ENCODE measurements around the gene TEX22.

Gene TEX22

DNA sequence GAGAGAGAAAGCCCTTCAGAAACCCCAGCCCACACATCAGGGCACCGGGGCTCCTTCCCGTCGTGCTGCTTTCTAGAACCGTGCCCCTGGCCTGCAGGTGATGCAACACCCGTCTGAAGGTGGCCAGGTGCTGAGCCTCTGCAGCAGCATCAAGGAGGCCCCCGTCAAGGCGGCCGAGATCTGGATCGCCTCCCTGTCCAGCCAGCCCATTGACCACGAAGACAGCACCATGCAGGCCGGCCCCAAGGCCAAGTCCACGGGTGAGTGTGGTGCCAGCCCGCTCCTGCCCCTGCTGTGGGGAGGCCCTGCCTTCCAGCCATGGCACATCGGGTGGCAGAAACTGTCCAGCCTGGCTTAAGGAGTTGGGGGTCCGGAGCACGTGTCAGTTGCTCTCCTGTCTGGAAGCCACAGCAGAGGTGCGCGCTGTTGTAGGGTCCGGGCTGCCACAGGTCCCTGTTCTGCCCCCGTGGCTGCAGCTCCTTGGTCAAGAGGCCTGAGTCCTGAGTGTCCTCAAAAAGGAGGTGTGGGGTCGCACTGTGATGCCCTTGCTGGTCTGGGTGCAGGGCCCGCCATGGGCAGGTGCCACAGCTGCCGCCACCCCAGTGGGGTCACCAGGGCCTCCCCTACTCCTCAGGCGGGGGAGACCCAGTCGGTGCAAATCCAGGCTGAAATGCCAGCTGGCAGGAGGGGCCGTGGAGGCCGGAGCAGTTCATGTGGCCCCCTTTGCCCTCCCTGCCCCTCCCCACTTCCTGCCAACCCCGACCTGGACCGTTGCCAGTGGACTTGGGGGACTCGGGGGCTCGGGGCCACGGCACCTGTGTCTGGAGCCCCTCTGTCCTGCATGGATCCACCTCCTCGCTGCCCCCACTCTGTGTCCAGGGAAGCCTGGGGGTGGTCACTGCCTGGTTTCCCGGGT, 31.0 kb upstream of the TEX22 start:
- no peak for DNase-seq

DNA sequence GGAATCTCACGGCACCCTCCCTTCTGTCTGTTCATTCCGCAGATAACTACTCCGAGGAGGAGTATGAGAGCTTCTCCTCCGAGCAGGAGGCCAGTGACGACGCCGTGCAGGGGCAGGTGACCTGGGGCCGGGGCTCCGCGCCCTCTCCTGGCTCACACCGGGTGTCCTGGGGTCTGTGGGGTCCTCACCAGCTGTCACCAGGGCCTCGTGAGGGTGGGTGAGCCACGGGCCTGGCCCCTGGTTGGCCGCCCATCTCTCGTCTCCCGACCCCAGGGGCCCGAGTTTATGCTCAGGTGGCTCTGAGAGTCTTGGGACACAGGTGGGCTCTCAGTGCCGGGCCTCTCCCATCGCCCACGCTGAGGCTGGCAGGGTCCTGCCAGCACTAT, 30.3 kb upstream of the TEX22 start:
- DNase-seq = no peak

DNA sequence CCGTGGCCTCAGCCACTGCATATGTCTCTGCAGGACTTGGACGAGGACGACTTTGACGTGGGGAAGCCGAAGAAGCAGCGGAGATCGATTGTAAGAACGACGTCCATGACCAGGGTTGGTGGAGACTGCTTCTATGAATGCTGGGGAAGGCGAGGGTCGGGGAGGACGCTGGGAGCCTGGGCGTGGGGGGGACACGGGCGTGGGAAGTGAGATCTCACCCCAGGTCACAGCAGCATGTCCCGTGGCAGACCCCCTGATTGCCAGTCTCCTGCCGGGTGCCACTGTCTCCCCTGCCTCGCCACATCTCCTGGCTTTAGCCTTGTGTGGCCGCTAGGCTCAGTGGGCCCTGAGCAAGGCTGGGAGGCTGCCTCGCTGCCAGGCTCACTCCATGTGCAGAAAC, 29.9 kb upstream of the TEX22 start:
- DNase-seq = no peak

DNA sequence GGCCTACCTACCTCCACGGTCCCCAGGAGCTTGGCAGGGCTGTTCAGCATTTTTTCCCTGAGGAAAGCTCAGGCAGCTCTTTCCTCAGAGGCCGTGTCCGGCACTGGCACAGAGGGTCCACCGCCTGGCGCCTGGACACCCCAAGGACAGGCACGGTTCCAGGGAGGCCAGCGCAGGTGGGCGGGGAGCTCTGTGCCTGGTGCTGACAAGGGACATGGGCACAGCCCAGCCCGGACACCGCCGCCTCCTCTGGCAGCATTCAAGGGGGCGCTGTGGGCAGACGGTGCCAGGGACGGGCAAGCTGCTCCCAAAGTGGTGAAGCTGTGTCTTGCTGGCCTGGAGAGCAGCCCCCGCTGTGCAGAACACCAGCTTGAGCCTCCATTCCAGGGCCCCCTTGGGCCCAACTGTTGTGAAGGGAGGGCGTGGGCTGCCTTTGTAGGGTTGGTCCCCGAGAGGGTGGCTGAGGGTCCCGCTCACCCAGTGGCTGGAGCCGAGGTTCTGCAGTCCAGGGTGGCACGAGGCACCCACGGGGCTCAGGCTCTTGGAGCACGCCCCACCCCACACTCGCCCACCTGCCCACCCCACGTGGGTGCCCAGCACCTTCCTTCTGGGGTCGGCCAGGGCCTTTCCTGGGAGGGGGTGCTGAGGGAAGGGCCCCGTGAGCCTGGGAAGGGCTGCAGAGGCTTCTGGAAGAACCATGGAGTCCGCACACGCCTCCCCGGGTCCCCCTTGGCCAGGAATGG, 29.3 kb upstream of the TEX22 start:
- DNase-seq = no peak

DNA sequence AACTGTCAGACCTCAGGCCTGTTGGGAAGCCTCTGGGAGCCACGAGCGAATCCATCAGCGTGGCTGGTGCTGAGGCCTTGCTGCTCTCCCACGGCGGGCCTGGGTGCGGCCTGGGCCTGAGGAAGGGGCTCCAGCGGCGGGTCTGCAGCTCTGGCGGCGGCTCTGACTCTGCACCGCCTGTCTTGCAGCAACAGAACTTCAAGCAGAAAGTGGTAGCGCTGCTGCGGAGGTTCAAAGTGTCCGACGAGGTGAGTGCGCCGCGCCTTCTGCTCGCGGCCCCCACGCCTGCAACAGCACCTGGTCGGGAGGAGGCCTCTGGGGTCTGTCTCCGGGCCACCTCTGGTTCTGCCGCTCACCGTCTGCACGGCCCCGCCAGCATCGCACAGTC, 28.7 kb upstream of the TEX22 start:
- no peak for DNase-seq

DNA sequence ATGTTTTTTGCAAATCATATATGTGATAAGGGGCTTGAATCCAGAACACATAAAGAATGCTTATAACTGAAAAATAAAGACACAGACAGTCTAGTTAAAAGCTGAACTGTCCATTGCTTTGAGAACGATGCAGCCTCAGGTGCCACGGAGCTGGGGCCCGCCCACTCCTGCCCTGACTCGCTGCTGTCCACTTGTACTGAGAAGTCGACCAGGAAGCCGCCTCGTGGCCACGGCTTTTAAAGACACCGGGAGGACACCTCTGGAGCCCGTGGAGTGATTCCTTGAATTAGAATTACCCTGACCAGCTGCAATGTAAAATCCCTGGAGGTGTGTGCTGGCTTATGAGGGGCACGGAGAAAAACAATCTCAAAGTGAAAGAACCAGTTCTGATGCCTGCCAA, 23.9 kb upstream of the TEX22 start:
- no peak for DNase-seq

DNA sequence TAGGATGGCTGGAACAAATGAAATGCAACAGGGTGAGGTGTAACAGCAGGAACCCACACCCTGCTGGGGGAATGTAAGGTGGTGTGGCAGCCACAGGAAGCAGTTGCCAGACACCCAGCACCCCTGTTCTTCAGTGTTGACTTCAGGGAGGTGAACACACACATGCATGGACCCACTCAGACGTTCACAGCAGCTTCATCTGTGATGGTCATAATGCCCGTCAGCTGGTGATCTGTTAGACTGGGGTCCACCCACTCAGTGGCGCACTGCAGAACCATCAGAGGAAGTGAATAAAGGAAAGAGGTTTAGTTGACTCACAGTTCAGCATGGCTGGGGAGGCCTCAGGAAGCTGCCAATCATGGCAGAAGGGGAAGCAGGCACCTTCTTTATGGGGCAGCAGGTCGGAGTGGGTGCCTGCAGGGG, 22.7 kb upstream of the TEX22 start:
- DNase-seq = no peak

DNA sequence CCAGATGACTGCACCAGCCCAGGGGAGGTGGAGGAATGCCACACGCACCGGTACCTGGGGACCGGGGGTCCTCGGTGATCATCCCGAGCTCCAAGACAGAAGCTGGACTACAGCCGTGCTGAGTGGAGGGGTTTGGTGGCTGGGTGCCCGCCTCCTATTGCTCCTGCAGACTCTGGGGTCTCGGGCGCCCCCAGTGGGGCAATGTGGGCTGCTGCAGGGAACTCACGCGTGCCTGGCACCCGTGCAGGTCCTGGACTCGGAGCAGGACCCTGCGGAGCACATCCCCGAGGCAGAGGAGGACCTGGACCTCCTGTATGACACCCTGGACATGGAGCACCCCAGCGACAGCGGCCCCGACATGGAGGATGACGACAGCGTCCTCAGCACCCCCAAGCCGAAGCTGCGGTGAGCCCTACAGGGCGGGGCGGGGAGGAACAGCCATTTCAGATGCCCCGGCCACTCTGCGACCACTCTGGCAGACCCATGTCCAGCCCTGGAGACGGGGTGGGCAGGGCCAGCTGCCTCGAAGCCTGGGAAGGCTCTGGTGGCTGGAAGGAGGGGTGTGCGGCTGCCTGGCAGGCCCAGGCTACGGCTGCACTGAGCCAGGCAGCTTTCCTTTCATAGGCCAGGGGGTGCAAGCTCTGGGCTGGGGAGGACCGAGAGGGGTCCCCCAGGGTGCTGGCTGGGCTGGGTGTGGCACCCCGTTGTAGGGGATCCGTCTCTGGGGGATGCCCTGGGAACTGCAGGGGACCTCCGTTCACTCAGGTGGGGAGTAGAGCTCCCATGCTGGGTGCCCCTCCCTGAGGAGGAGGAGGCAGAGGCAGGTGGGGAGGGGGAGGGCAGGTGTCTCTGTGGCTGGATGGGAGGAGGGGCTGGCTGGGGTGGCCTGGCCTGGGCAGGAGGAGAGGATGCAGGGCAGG, 21.6 kb upstream of the TEX22 start:
- no peak for DNase-seq

DNA sequence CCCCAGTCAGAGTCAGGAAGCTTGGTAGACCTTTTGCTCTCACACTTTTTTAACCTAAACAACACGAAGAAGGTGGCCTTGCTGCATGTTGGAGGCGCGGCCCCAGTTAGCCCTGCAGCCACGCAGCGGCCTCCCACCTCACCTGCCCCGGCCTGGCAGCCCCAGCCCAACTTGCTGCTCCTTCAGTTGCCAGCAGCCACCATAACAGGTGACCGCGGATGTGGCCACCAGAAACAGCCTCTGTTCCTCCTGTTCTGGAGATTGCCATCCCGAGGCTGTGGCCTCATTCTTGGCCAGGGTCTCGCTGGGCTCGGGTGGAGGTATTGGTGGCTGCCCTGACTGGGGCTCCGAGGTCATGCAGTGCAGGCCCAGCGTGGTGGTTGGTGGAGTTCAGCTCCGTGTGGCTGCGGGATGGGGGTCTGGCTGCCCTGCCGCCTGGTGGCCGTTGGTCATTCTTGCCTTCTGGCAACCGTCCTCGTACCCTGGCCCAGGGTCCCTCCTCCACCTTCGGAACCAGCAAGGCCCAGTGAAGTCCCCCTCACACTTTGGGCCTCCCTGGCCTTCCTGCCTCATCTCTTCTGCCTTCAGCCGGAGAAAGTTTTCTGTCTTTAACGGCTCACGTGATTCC, 20.7 kb upstream of the TEX22 start:
- DNase-seq = no peak

DNA sequence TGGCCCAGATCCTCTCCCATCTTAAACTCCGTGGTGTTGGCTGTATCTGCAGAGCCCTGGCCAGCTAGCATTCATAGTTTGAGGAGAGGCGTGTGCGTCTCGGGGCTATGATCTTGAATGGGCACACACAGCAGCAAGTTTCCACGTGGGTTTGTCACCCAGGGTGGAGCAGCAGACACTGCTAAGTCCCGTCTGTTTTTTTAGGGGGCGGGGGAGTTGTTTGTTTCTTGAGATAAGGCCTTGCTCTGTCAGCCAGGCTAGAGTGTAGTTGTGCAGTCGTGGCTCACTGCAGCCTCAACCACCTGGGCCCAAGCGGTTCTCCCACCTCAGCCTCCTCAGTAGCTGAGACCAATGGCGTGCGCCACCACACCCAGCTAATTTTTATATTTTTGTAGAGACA, 20.1 kb upstream of the TEX22 start:
- no peak for DNase-seq

DNA sequence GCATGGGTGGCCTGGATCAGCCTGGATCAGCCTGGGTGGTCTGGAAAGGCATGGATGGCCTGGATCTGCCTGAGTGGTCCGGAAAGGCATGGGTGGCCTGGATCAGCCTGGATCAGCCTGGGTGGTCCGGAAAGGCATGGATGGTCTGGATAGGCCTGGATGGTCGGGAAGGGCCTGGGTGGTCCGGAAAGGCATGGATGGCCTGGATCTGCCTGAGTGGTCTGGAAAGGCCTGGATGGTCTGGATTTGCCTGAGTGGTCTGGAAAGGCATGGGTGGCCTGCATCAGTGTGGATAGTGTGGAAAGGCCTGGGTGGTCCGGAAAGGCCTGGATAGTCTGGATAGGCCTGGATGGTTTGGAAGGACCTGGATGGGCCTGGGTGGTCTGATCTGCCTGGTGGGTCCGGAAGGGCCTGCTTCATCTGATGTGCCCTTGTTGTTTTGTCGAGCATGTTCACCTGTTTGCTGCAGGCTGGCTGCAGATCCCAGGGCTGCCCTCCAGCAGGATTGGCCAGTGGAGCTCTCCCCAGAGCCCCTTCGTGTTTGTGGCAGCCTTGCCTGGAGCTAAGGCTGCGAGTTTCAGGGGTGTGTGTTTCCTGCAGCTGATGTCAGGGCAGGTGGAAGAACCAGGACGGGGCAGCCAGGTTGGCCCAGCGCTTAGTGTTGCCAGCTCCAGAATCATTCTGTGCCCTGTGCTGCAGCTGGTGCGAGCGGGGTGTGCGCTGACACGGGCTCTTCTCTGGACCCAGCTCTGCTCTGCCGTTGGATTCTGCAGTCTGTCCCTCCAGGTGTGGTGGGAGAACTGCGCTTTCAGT, 19.3 kb upstream of the TEX22 start:
- DNase-seq = no peak

DNA sequence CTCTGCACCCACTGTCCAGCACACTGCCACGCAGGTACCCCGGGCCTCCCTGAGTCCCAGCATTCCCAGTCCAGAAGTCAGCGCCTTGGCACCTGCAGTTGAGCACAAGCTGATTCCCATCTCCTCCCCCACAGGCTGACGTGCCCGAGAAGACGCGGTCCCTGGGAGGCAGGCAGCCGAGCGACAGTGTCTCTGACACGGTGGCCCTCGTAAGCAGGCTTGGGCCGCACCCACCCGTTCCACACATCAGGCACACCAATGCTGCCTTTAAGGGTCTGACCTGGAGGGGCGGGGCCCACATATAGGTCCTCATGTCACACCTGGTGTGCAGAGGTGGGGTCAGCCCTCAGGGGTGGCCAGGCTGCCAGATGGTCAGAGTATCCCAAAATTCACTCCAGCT, 18.4 kb upstream of the TEX22 start:
- DNase-seq = no peak

DNA sequence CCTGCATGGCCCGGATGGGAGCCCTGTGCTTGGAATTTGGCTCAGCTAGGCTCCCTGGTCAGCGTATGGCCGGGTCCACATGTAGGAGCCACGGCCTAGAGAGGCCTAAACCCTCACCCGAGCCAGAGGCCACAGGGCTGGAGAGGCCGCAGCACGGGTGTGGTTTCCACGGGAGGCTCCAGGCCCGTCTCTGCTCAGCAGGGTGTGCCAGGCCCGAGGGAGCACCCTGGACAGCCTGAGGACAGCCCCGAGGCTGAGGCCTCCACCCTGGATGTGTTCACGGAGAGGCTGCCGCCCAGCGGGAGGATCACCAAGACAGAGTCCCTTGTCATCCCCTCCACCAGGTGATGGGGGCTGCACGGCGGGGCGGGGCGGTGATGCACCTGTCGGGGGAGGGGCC, 17.6 kb upstream of the TEX22 start:
- no peak for DNase-seq

DNA sequence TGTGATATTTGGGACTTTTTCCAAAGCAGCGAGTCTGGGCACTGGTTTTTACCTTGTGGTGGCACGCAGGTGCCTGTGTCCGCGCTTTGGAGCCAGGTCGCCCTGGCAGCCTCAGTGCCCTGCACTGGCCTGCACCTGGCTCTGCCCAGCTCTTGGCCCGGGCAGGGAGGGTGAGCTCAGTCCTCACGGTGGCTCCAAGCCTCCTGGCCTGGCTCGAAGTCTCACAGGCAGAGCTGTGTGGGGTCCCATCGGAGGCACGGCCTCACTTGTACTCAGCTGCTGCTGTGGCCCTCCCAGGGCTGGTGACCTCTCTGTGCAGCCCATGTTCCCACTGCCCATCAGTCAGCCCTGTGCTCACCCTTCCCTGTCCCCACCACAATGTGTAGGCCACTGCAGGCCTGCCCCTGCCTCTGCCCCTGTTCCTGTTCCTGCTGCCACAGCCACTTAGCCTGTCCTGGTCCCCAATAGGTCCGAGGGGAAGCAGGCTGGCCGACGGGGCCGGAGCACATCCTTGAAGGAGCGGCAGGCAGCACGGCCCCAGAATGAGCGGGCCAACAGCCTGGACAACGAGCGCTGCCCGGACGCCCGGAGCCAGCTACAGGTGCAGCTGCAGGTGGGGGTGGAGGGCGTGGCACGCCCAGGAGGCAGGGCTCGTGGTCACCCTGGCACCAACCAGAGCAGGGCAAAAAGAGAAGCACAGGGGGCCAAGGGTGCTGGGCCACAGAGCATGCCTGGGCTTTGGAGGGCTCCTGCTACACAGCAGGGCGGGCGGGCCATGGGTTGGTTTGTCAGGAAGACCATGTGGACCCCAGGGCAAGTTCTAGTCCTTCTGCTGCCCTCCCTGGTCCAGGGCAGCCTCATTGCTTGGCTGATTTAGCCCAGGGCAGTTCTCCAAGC, 16.6 kb upstream of the TEX22 start:
- DNase-seq = no peak

DNA sequence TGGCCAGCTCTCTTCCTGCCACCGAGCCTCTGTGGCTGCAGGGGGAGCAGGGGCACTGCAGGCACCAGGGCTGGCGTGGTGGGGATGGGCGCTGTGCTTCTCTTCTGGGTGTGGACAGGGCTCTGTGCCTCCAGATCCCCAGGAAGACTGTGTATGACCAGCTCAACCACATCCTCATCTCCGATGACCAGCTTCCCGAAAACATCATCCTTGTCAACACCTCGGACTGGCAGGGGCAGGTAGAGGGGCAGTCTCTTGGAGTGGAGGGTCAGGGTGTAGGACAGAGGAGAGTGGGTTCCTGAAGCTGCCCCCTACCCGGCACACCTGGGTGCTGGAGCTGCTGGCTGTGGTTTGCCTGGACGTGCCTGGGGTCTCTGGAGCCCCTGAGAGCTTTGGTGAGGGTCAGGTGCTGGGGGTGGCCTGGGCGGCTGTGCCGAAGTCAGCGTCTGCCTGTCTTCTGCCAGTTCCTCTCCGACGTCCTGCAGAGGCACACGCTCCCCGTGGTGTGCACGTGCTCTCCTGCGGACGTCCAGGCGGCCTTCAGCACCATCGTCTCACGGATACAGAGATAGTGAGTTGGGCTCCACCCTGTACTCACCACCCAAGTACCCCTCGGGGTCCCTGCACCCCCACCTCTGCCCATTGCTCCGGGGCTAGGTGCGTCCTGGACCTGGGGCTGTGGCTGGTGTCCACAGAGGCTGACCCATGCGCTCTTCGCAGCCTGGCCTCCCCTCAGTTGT, 15.8 kb upstream of the TEX22 start:
- DNase-seq = no peak

DNA sequence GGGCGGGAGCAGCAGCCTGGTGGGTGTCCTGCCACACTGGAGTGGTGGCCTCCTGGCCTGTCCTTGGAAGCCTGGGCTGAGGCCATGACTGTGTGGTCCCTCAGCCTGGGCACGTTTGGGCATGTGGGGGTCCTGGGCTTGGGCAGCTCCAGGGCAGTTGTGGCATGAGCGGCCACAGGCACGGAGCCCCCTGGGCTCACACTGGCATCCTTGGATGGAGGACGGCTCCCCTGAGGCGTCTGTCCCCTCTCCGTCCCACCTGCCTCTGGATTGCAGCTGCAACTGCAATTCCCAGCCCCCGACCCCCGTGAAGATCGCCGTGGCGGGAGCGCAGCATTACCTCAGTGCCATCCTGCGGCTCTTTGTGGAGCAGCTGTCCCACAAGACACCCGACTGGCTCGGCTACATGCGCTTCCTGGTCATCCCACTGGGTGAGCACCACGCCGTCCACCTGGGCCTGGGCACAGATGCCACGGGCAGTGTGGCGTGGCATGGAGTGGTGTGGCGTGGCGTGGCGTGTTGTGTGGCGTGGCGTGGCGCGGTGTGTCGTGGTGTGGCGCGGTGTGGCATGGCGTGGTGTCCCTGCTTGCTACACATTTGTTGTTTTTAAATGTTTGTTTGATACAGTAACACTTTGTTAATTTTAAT, 15.1 kb upstream of the TEX22 start:
- DNase-seq = no peak

DNA sequence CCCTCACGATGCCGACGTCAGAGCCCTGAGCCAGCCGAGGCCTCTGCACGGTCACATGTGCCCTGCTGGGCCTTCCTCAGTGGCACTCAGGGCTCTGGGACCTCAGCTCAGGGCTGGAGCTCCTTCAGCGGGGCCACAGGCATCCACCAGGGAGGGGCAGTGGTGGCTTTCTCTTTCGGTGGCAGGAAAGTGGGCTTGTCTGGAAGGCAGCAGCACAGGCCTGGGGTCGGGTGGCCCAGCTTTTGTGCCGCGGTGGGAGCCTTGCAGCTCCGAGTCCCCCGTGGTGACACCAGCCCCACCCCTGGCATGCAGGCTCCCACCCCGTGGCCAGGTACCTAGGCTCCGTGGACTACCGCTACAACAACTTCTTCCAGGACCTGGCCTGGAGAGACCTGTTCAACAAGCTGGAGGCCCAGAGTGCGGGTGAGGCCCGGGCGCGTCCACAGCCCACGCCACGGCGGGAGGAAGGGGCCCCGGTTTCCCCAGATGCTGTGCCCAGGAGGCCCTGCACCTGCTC, 14.2 kb upstream of the TEX22 start:
- DNase-seq = no peak

DNA sequence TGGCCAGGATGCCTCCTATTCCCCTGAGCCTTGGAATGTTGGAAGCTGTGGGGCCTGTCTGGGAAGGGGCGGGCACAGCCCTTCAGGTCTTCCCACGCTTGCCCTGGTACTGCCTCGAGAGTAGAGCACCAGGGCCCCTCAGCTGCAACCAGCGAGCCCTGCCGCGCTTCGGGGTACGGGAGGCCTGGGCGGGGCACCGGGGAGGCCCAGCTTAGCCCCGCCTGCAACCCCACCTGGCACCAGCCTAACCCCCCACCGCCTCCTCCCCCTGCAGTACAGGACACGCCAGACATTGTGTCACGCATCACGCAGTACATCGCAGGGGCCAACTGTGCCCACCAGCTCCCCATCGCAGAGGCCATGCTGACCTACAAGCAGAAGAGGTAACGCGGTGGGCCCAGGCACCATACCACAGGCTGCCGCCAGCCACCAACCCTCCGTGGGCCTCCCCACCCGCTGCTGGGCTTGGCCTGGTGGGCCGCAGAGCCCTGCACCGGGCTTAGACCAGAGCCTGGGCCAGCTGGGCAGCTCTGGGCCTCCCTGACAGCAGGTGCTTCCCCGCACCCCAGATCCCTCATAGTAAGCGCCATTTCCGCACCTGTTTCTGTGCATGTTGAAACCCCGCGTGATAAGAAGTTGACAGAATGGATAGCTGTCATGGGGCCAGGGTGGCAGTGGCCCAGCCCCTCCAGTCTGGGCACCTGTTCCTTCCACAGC, 13.6 kb upstream of the TEX22 start:
- no peak for DNase-seq

DNA sequence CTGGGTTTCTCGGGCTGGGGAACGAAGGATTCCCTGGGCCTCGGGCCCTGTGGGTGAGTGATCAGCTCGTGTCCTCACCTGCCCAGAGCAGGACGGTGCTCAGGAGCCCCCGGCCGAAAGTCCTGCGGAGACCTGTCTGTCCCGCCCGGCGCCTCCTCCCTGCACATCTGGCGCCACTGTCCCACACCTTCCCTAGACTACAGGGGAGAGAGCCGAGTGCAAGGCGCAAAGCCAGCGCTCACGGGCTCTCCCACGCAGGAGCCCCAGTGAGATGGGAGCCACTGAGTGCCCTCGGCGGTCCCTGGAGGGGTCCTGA, 13.1 kb upstream of the TEX22 start:
- DNase-seq = no peak

All from midbrain (tissue), 1 donor.